H9 (cell line): ENCODE data around the gene ISG15. TPM values are rescaled to one million over a fixed set of nuclear protein-coding genes. Genes with fewer than 3 reads are reported as not detected.

ENCODE experiments used
- DNase-seq: peaks from one replicate; pipeline ENCODE4 v3.0.0-alpha.2; 2017
- H2AFZ ChIP-seq: one replicate; pipeline ENCODE4 v1.6.1; 2013; ENCODE audit warnings: mild to moderate bottlenecking, low read length, control low read depth, moderate library complexity
- H2AK5ac ChIP-seq: 2 replicates; pipeline ENCODE4 v1.6.1; 2013; ENCODE audit warnings: low read length, control low read depth, mixed read lengths; ENCODE audit not compliant: insufficient read length
- H2BK120ac ChIP-seq: one replicate; pipeline ENCODE4 v1.6.1; 2013; ENCODE audit warnings: low read depth, mild to moderate bottlenecking, low read length, control low read depth, inconsistent platforms; ENCODE audit not compliant: poor library complexity, severe bottlenecking
- H2BK12ac ChIP-seq: 2 replicates; pipeline ENCODE4 v1.6.1; 2013; ENCODE audit warnings: low read length, control low read depth, mixed read lengths, low read depth; ENCODE audit not compliant: insufficient read length
- H2BK15ac ChIP-seq: 2 replicates; pipeline ENCODE4 v1.6.1; 2013; ENCODE audit warnings: low read depth, low read length, control low read depth
- H2BK20ac ChIP-seq: one replicate; pipeline ENCODE4 v1.6.1; 2013; ENCODE audit warnings: low read depth, mild to moderate bottlenecking, low read length, control low read depth, inconsistent platforms; ENCODE audit not compliant: poor library complexity, severe bottlenecking
- H2BK5ac ChIP-seq: 2 replicates; pipeline ENCODE4 v1.6.1; 2013; ENCODE audit warnings: low read length, control low read depth, mixed read lengths; ENCODE audit not compliant: insufficient read length
- H3K14ac ChIP-seq: 2 replicates; pipeline ENCODE4 v1.6.1; 2013; ENCODE audit warnings: low read length, control low read depth; ENCODE audit not compliant: insufficient read depth
- H3K18ac ChIP-seq: 2 replicates; pipeline ENCODE4 v1.6.1; 2013; ENCODE audit warnings: low read depth, mild to moderate bottlenecking, mixed read lengths, low read length, control low read depth; ENCODE audit not compliant: insufficient read length
- H3K23ac ChIP-seq: 2 replicates; pipeline ENCODE4 v1.6.1; 2013; ENCODE audit warnings: low read length, control low read depth, mixed read lengths, low read depth; ENCODE audit not compliant: insufficient read length
- H3K23me2 ChIP-seq: 2 replicates; pipeline ENCODE4 v1.6.1; 2013; ENCODE audit warnings: low read depth, mild to moderate bottlenecking, mixed read lengths, low read length, control low read depth; ENCODE audit not compliant: insufficient read length, poor library complexity, severe bottlenecking
- H3K27ac ChIP-seq: 2 replicates; pipeline ENCODE4 v1.5.1; 2013; ENCODE audit warnings: low read length, control low read depth, mixed read lengths, low read depth; ENCODE audit not compliant: insufficient read length
- H3K27me3 ChIP-seq: 2 replicates; pipeline ENCODE4 v1.6.1; 2013; ENCODE audit warnings: low read length, control low read depth, inconsistent platforms; ENCODE audit not compliant: insufficient read depth
- H3K4ac ChIP-seq: 2 replicates; pipeline ENCODE4 v1.6.1; 2013; ENCODE audit warnings: low read depth, mild to moderate bottlenecking, control low read depth, inconsistent platforms, low read length, moderate library complexity
- H3K4me1 ChIP-seq: 2 replicates; pipeline ENCODE4 v1.6.1; 2013; ENCODE audit warnings: low read length, control low read depth, inconsistent platforms; ENCODE audit not compliant: insufficient read depth
- H3K4me2 ChIP-seq: 2 replicates; pipeline ENCODE4 v1.6.1; 2013; ENCODE audit warnings: low read length, control low read depth, mixed read lengths; ENCODE audit not compliant: insufficient read length, insufficient read depth
- H3K56ac ChIP-seq: 2 replicates; pipeline ENCODE4 v1.6.1; 2013; ENCODE audit warnings: low read depth, mild to moderate bottlenecking, mixed read lengths, low read length, control low read depth; ENCODE audit not compliant: insufficient read length
- H3K79me1 ChIP-seq: 2 replicates; pipeline ENCODE4 v1.6.1; 2013; ENCODE audit warnings: low read depth, mild to moderate bottlenecking, moderate library complexity, low read length, control low read depth, inconsistent platforms; ENCODE audit not compliant: insufficient read depth, poor library complexity, severe bottlenecking
- H3K79me2 ChIP-seq: 2 replicates; pipeline ENCODE4 v1.6.1; 2013; ENCODE audit warnings: low read length, control low read depth, inconsistent platforms; ENCODE audit not compliant: insufficient read depth
- H3K9ac ChIP-seq: 2 replicates; pipeline ENCODE4 v1.6.1; 2013; ENCODE audit warnings: low read length, control low read depth, mixed read lengths; ENCODE audit not compliant: insufficient read length; ENCODE audit errors: extremely low read depth
- H3K9me3 ChIP-seq: one replicate; pipeline ENCODE4 v1.6.1; 2013; ENCODE audit warnings: low read depth, low read length, inconsistent platforms; ENCODE audit not compliant: control insufficient read depth
- H3T11ph ChIP-seq: one replicate; pipeline ENCODE4 v1.6.1; 2013; ENCODE audit warnings: mild to moderate bottlenecking, low read length, control low read depth, inconsistent platforms
- H4K20me1 ChIP-seq: one replicate; pipeline ENCODE4 v1.6.1; 2013; ENCODE audit not compliant: control insufficient read depth, insufficient read length, insufficient read depth
- H4K5ac ChIP-seq: 2 replicates; pipeline ENCODE4 v1.6.1; 2013; ENCODE audit warnings: low read depth, mild to moderate bottlenecking, mixed read lengths, low read length, control low read depth; ENCODE audit not compliant: insufficient read length
- H4K8ac ChIP-seq: replicated peaks from 2 replicates; pipeline ENCODE4 v1.6.1; 2013; ENCODE audit warnings: low read length, control low read depth, mixed read lengths, low read depth; ENCODE audit not compliant: insufficient read length
- H4K91ac ChIP-seq: 2 replicates; pipeline ENCODE4 v1.6.1; 2013; ENCODE audit warnings: low read depth, mild to moderate bottlenecking, moderate library complexity, mixed read lengths, low read length, control low read depth; ENCODE audit not compliant: insufficient read length
- H3K27ac Mint-ChIP-seq, 3 experiments: 2 replicates in 2 of 3; 3 replicates in 1 of 3; pipeline ENCODE4 v1.8.0; 2020 to 2021; ENCODE audit warnings: mixed read lengths in 3 of 3, mild to moderate bottlenecking in 1 of 3, moderate library complexity in 1 of 3
- H3K27me3 Mint-ChIP-seq: 2 replicates; pipeline ENCODE4 v1.8.0; 2021; ENCODE audit warnings: low read depth, mild to moderate bottlenecking, moderate library complexity, mixed read lengths
- H3K36me3 Mint-ChIP-seq, 3 experiments: 2 replicates in 2 of 3; 3 replicates in 1 of 3; pipeline ENCODE4 v1.8.0; 2020 to 2021; ENCODE audit warnings: low read depth in 3 of 3, mixed read lengths in 3 of 3; ENCODE audit not compliant: insufficient read depth in 1 of 3
- H3K4me1 Mint-ChIP-seq, 2 experiments: 2 replicates each; pipeline ENCODE4 v1.8.0; 2020; ENCODE audit warnings: mixed read lengths in 2 of 2
- H3K4me3 Mint-ChIP-seq, 2 experiments: 2 replicates in 1 of 2; 3 replicates in 1 of 2; pipeline ENCODE4 v1.8.0; 2020 to 2021; ENCODE audit warnings: mild to moderate bottlenecking in 2 of 2, mixed read lengths in 2 of 2, moderate library complexity in 1 of 2
- H3K9me3 Mint-ChIP-seq, 2 experiments: 2 replicates in 1 of 2; 3 replicates in 1 of 2; pipeline ENCODE4 v1.8.0; 2020; ENCODE audit warnings: mild to moderate bottlenecking in 2 of 2, mixed read lengths in 2 of 2, moderate library complexity in 1 of 2
- CTCF ChIP-seq: fragments of 200-600 bp; sonication (generic); conservative IDR thresholded peaks from 3 replicates; pipeline ENCODE4 v1.8.0; 2021; ENCODE audit warnings: antibody characterized with exemption, mild to moderate bottlenecking
- WGBS: extraction: QIAGEN DNeasy Blood & Tissue Kit; methylation state at CpG from one replicate; pipeline ENCODE4 v1.1.7; 2013; ENCODE audit warnings: missing lambda C conversion rate, low lambda C conversion rate, mixed read lengths; ENCODE audit not compliant: insufficient read length; ENCODE audit errors: extremely low coverage; 5-methylcytosine and 5-hydroxymethylcytosine counted together
- total RNA-seq: library from RNA; stranded (reverse); gene quantifications from 2 replicates; pipeline ENCODE4 v1.2.1, GENCODE V29; 2021

ISG15 gene
- total RNA-seq, 1 experiment from 2014 or later: 39.7 TPM

- Histone ChIP-seq H4K5ac (no peak overlapping the region), H4K8ac (no peak overlapping the region), H4K91ac (no peak overlapping the region), H3K27me3 (peaks cover 2% of the 10 kb centered on the region; the same call in 1 of the 2 replicates), H3K4ac (no peak overlapping the region), H2BK20ac (no peak overlapping the region), H2BK15ac (no peak overlapping the region), H3K23ac (no peak overlapping the region), H3K4me1 (no peaks in the 10 kb centered on the region), H3K9me3 (no peaks in the 10 kb centered on the region), H2BK120ac (no peak overlapping the region), H2AK5ac (no peak overlapping the region), H3K79me1 (no peaks in the 10 kb centered on the region), H3K9ac (no peak overlapping the region), H2BK5ac (no peak overlapping the region), H3K14ac (no peak overlapping the region), H2AFZ (no peak overlapping the region), H3K56ac (no peak overlapping the region), H4K20me1 (no peaks in the 10 kb centered on the region), H2BK12ac (no peak overlapping the region), H3K4me2 (no peak overlapping the region), H3T11ph (no peak overlapping the region), H3K18ac (no peak overlapping the region), H3K23me2 (no peaks in the 10 kb centered on the region), H3K79me2 (no peaks in the 10 kb centered on the region), H3K27ac (no peak overlapping the region)
- Mint-ChIP-seq H3K4me1 (peaks cover 1 to 6% of the 10 kb centered on the region in 2 experiments; a peak in 3 of 4 replicates), H3K9me3 (peaks cover 4 to 6% of the 10 kb centered on the region in 2 experiments), H3K36me3 (peaks cover 0 to 6% (median 4%) of the 10 kb centered on the region in 3 experiments; a peak in 4 of 7 replicates), H3K27ac (no peak overlapping the region), H3K27me3 (peaks cover 66% of the 10 kb centered on the region), H3K4me3 (no peak overlapping the region)
- DNase-seq: no peak
- WGBS: no CpG with 5 or more reads among the region's 35 CpGs
- no peak for TF ChIP-seq CTCF
These were observed 32.5 kb upstream of the ISG15 start for GRCh38 chr1:980602-981395.
